ENCODE results near the gene RNF227. TPM values are rescaled to one million over a fixed set of nuclear protein-coding genes. Genes with fewer than 3 reads are reported as not detected.

RNF227 gene
- total RNA-seq, result 2.5 and 2.8 TPM in 2 replicates

- Mint-ChIP-seq H3K27ac (peak within 1 kb of the TSS; percentile 87), H3K9me3 (no peaks in the 10 kb centered on the region), H3K4me1 (peaks cover 23% of the 10 kb centered on the region), H3K4me3 (peak within 1 kb of the TSS; percentile 91), H3K27me3 (no peaks in the 10 kb centered on the region), H3K36me3 (ENCODE audit: low read depth) (peaks cover 12% of the 10 kb centered on the region)
- peak; percentile 81 for DNase-seq
- peak; percentile 83 for ATAC-seq (ENCODE audit: low read depth)
- intact Hi-C loops (cut with micrococcal nuclease), result loop anchor here (1.0 to 2.0 kb wide), 3 partner anchors 8 to 59 kb away; partner anchors contain the start of genes CNTROB and NAA38
- POLR2A ChIA-PET, result interaction anchor here (0.5 to 4.4 kb wide), 17 partner anchors 11 to 332 kb away, joined by 3 to 58 read pairs (median 5); partner anchors contain the start of genes CNTROB, CTC1, CYB5D1 and GUCY2D
- CTCF ChIA-PET, result interaction anchor here (1.1 to 2.8 kb wide), 8 partner anchors 16 to 158 kb away, joined by 3 to 22 read pairs (median 6); partner anchors contain the start of genes CNTROB and TRAPPC1
- no peak for TF ChIP-seq CTCF (IDR thresholded peaks at IDR 0.05)
Measured at GRCh38 chr17:7915611-7916384, at the start of gene RNF227. TSS of gene RNF227 (minus strand) at chr17:7916289. CDS start at chr17:7916195, 94 bp downstream.

- no peaks in the 10 kb centered on the region for H3K4me1 Mint-ChIP-seq
- no peaks in the 10 kb centered on the region for H3K36me3 Mint-ChIP-seq (ENCODE audit: low read depth)
- CTCF ChIA-PET, result no interaction called here
Measured at GRCh38 chr17:7961421-7961820, 45.3 kb upstream of the RNF227 start.

GRCh38 chr17:7959503-7960253, 43.6 kb upstream of the RNF227 start:
- DNase-seq, result no peak
- Mint-ChIP-seq H3K27me3 (peaks cover 14% of the 10 kb centered on the region), H3K36me3 (ENCODE audit: low read depth) (no peaks in the 10 kb centered on the region), H3K4me1 (no peaks in the 10 kb centered on the region), H3K4me3 (no peak overlapping the region), H3K27ac (no peak overlapping the region), H3K9me3 (no peaks in the 10 kb centered on the region)
- no peak for ATAC-seq (ENCODE audit: low read depth)
- no peak for TF ChIP-seq CTCF (IDR thresholded peaks at IDR 0.05)
- ChIA-PET POLR2A (no interaction called here), CTCF (no interaction called here)
- intact Hi-C loops (cut with micrococcal nuclease), result no loop called here

More at GRCh38 chr17:7961421-7961820, 45.3 kb upstream of the RNF227 start:
- intact Hi-C loops (cut with micrococcal nuclease), result no loop called here
- no peak for ATAC-seq (ENCODE audit: low read depth)
- Mint-ChIP-seq H3K27ac (no peak overlapping the region), H3K4me3 (no peak overlapping the region), H3K27me3 (peaks cover 14% of the 10 kb centered on the region), H3K9me3 (no peaks in the 10 kb centered on the region)
- no peak for TF ChIP-seq CTCF (IDR thresholded peaks at IDR 0.05)
- DNase-seq, result no peak
- POLR2A ChIA-PET, result interaction anchor here (0.6 kb wide), 1 partner anchor 338 kb away, joined by 3 read pairs; no protein-coding TSS in a partner anchor

GRCh38 chr17:7956228-7956965, 40.3 kb upstream of the RNF227 start:
- H3K4me3 Mint-ChIP-seq, result no peak overlapping the region
- peaks cover 7% of the 10 kb centered on the region for H3K4me1 Mint-ChIP-seq
- ChIA-PET CTCF (no interaction called here), POLR2A (no interaction called here)
- H3K27me3 Mint-ChIP-seq, result peaks cover 8% of the 10 kb centered on the region
- intact Hi-C loops (cut with micrococcal nuclease), result no loop called here
- no peak for TF ChIP-seq CTCF (IDR thresholded peaks at IDR 0.05)
- DNase-seq (no peak), ATAC-seq (ENCODE audit: low read depth) (no peak)
- H3K36me3 Mint-ChIP-seq (ENCODE audit: low read depth), result no peaks in the 10 kb centered on the region
- no peaks in the 10 kb centered on the region for H3K9me3 Mint-ChIP-seq
- H3K27ac Mint-ChIP-seq, result no peak overlapping the region

Measured in activated B cell treated with CpG ODN at 0.5 μM for 24 hours (primary cell).